SK-N-SH (cell line): ENCODE results near the gene CALU. TPM values are rescaled to one million over a fixed set of nuclear protein-coding genes. Genes with fewer than 3 reads are reported as not detected.

ENCODE experiments used
- CTCF ChIA-PET: fragments of 300-600, 350-600 bp; formaldehyde crosslinking; extraction: SDS; loops from one replicate; lab custom pipeline; 2021; lab: Yijun Ruan, JAX
- POLR2A ChIA-PET: fragments of 350-600 bp; sonication (Branson Sonifier 250); formaldehyde crosslinking; extraction: SDS; loops from one replicate; lab custom pipeline; 2020; ENCODE audit warnings: antibody characterized with exemption, inconsistent platforms; lab: Yijun Ruan, JAX
- DNase-seq: peaks from one replicate; pipeline ENCODE4 v3.0.0; 2012
- H2AFZ ChIP-seq: fragments of 200-600 bp; sonication (generic); 2 replicates; pipeline ENCODE4 v1.8.1; 2016; ENCODE audit warnings: antibody characterized with exemption, mild to moderate bottlenecking, low read depth
- H3F3A ChIP-seq: fragments of 200-600 bp; sonication (generic); replicated peaks from 2 replicates; pipeline ENCODE3; 2016; ENCODE audit warnings: antibody characterized with exemption, mild to moderate bottlenecking; ENCODE audit not compliant: insufficient read depth
- H3K27ac ChIP-seq, 2 experiments: fragments of 200-500 bp in 1 of 2; fragments of 200-600 bp in 1 of 2; sonication (Bioruptor generic) in 1 of 2; sonication (generic), shearing (Covaris generic) in 1 of 2; 2 replicates each; pipeline versions ENCODE4 v1.5.1 to v1.6.1; 2014 to 2016; ENCODE audit warnings: low read depth in 2 of 2, inconsistent platforms in 1 of 2, low read length in 1 of 2, mild to moderate bottlenecking in 1 of 2, mixed read lengths in 1 of 2
- H3K27me3 ChIP-seq: fragments of 200-600 bp; sonication (generic), shearing (Covaris generic); 2 replicates; pipeline ENCODE4 v1.6.1; 2016; ENCODE audit warnings: mixed run types; ENCODE audit not compliant: insufficient read depth
- H3K36me3 ChIP-seq, 2 experiments: fragments of 200-500 bp in 1 of 2; fragments of 200-600 bp in 1 of 2; sonication (Bioruptor generic) in 1 of 2; sonication (generic) in 1 of 2; replicated peaks in 1 of 2; 2 replicates each; pipeline versions ENCODE3 to v1.5.1; 2014 to 2016; ENCODE audit warnings: low read length in 1 of 2, mild to moderate bottlenecking in 1 of 2; ENCODE audit not compliant: insufficient read depth in 2 of 2, control insufficient read depth in 1 of 2
- H3K4me1 ChIP-seq, 2 experiments: fragments of 200-500 bp in 1 of 2; fragments of 200-600 bp in 1 of 2; sonication (Bioruptor generic) in 1 of 2; sonication (generic), shearing (Covaris generic) in 1 of 2; 2 replicates each; pipeline versions ENCODE4 v1.5.1 to v1.6.1; 2014 to 2016; ENCODE audit warnings: low read depth in 1 of 2, low read length in 1 of 2, mixed run types in 1 of 2; ENCODE audit not compliant: insufficient read depth in 2 of 2, control insufficient read depth in 1 of 2
- H3K4me2 ChIP-seq: fragments of 200-600 bp; sonication (generic), shearing (Covaris generic); 2 replicates; pipeline ENCODE4 v1.6.1; 2017; ENCODE audit warnings: mixed run types
- H3K4me3 ChIP-seq, 2 experiments: fragments of 200-500 bp in 1 of 2; fragments of 200-600 bp in 1 of 2; sonication (Bioruptor generic) in 1 of 2; sonication (generic), shearing (Covaris generic) in 1 of 2; 2 replicates each; pipeline versions ENCODE4 v1.5.1 to v1.8.1; 2014 to 2016; ENCODE audit warnings: low read depth in 2 of 2, inconsistent platforms in 1 of 2, low read length in 1 of 2, mild to moderate bottlenecking in 1 of 2, mixed read lengths in 1 of 2, moderate library complexity in 1 of 2
- H3K79me2 ChIP-seq: fragments of 200-600 bp; sonication (generic); 2 replicates; pipeline ENCODE4 v1.8.1; 2017; ENCODE audit warnings: mild to moderate bottlenecking; ENCODE audit not compliant: insufficient read depth
- H3K9ac ChIP-seq: fragments of 200-600 bp; sonication (generic); 2 replicates; pipeline ENCODE4 v1.6.1; 2017; ENCODE audit warnings: mixed run types
- H3K9me2 ChIP-seq: fragments of 200-600 bp; sonication (generic); 2 replicates; pipeline ENCODE4 v1.6.1; 2017; ENCODE audit warnings: mixed run types
- H3K9me3 ChIP-seq: fragments of 200-600 bp; sonication (generic); 2 replicates; pipeline ENCODE4 v1.6.1; 2017; ENCODE audit warnings: mixed run types, mild to moderate bottlenecking, moderate library complexity
- H4K20me1 ChIP-seq: fragments of 200-600 bp; sonication (generic); 2 replicates; pipeline ENCODE4 v1.6.1; 2017; ENCODE audit warnings: mild to moderate bottlenecking, mixed run types; ENCODE audit not compliant: insufficient read depth
- CHD2 ChIP-seq: fragments of 150-350 bp; IDR thresholded peaks from 2 replicates; pipeline ENCODE4 v1.6.1; 2018; ENCODE audit warnings: low read length; ENCODE audit not compliant: partially characterized antibody
- FOXJ3 ChIP-seq: sonication (generic); formaldehyde crosslinking; IDR thresholded peaks from 2 replicates; pipeline ENCODE4 v1.5.1; 2020; ENCODE audit warnings: mild to moderate bottlenecking, missing genetic modification reagents
- FOXM1 ChIP-seq: IDR thresholded peaks from 2 replicates; pipeline ENCODE4 v1.4.0; 2012; ENCODE audit warnings: low read depth, mild to moderate bottlenecking
- JUND ChIP-seq: IDR thresholded peaks from 2 replicates; pipeline ENCODE4 v1.4.0; 2012
- MEF2A ChIP-seq: IDR thresholded peaks from 2 replicates; pipeline ENCODE4 v1.4.0; 2012; ENCODE audit warnings: low read depth, borderline replicate concordance
- MXI1 ChIP-seq: IDR thresholded peaks from 2 replicates; pipeline ENCODE4 v1.6.1; 2012; ENCODE audit warnings: mild to moderate bottlenecking, low read depth, low read length, improper control_type of control experiment
- NFIC ChIP-seq: IDR thresholded peaks from 2 replicates; pipeline ENCODE4 v1.4.0; 2012; ENCODE audit warnings: borderline replicate concordance
- RAD21 ChIP-seq: IDR thresholded peaks from 2 replicates; pipeline ENCODE4 v1.6.1; 2012; ENCODE audit warnings: mild to moderate bottlenecking, low read length
- RCOR1 ChIP-seq: fragments of 150-350 bp; IDR thresholded peaks from 2 replicates; pipeline ENCODE4 v1.6.1; 2017; ENCODE audit warnings: antibody characterized with exemption, low read length
- RXRA ChIP-seq: IDR thresholded peaks from 2 replicates; pipeline ENCODE4 v1.4.0; 2012; ENCODE audit warnings: low read depth, mild to moderate bottlenecking, borderline replicate concordance
- SIN3A ChIP-seq: IDR thresholded peaks from 2 replicates; pipeline ENCODE4 v1.6.1; 2012; ENCODE audit warnings: low read depth, mild to moderate bottlenecking, low read length, moderate library complexity, borderline replicate concordance
- TAF1 ChIP-seq: IDR thresholded peaks from 2 replicates; pipeline ENCODE4 v1.6.1; 2012; ENCODE audit warnings: low read depth, mild to moderate bottlenecking, low read length, moderate library complexity, borderline replicate concordance
- TEAD4 ChIP-seq: IDR thresholded peaks from 2 replicates; pipeline ENCODE4 v1.4.0; 2012; ENCODE audit warnings: mild to moderate bottlenecking, borderline replicate concordance; ENCODE audit not compliant: insufficient read depth
- YY1 ChIP-seq: IDR thresholded peaks from 2 replicates; pipeline ENCODE4 v1.4.0; 2012; ENCODE audit warnings: low read depth, mild to moderate bottlenecking
- WGBS: methylation state at CpG from one replicate; pipeline ENCODE4 v1.1.6; 2017; ENCODE audit warnings: low lambda C conversion rate; 5-methylcytosine and 5-hydroxymethylcytosine counted together
- polyA plus RNA-seq, 3 experiments: library from polyadenylated mRNA; depleted of rRNA; stranded (reverse); fragments of >200 nt; gene quantifications; 2 replicates each; pipeline ENCODE4 v1.2.3, GENCODE V29; 2012
- TF ChIP-seq, protein P1 (sequence below): IDR thresholded peaks from 2 replicates; pipeline ENCODE4 v1.6.1; 2012; ENCODE audit warnings: mild to moderate bottlenecking, low read depth, low read length, moderate library complexity
- TF ChIP-seq, protein P2 (sequence below): IDR thresholded peaks from 2 replicates; pipeline ENCODE4 v1.4.0; 2012; ENCODE audit warnings: low read depth
- TF ChIP-seq, protein P3 (sequence below): IDR thresholded peaks from 2 replicates; pipeline ENCODE4 v1.4.0; 2012; ENCODE audit warnings: low read depth, borderline replicate concordance
- TF ChIP-seq, protein P4 (sequence below): fragments of 200-600 bp; sonication (generic); IDR thresholded peaks from 2 replicates; pipeline ENCODE4 v1.6.1; 2017; ENCODE audit warnings: antibody characterized with exemption, mild to moderate bottlenecking, moderate library complexity
- TF ChIP-seq, protein P5 (sequence below): IDR thresholded peaks from 2 replicates; pipeline ENCODE4; 2012

Gene CALU
- polyA plus RNA-seq, 1 of the 3 experiments (the other 2 are of a cell fraction): 195 TPM

DNA sequence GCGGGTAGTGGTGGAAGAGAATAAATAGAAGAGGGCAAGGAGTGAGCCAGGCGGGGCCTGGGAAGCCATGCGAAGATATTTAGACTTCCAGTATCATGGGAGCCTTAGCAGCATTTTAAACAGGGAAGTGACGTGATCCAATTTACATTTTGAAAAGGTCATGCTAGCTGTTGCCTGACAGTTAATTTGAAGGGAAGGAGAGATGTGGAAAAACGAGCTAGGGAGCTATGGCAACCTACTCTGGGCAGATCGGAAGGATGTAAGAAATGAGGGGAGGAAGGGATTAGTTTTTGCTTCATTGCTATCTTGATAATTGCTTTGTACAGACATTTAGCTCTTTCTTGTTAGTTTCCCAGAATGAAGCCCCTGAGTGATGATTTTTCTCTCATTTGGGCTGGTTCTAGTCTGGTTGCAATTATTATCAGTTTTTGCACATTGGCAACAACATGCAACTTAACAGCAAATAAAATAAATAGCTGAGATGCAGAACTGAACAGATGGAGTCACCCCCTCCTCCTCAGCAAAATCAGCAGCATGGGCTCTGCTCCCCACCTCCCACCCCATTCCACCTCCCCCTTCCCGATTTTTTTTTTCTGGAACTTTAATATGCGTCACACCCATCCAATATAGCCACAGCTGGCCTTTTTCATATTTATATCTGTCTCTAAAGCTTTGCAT, 13.0 kb upstream of the CALU start (continued):
- TF ChIP-seq, protein P1, sequence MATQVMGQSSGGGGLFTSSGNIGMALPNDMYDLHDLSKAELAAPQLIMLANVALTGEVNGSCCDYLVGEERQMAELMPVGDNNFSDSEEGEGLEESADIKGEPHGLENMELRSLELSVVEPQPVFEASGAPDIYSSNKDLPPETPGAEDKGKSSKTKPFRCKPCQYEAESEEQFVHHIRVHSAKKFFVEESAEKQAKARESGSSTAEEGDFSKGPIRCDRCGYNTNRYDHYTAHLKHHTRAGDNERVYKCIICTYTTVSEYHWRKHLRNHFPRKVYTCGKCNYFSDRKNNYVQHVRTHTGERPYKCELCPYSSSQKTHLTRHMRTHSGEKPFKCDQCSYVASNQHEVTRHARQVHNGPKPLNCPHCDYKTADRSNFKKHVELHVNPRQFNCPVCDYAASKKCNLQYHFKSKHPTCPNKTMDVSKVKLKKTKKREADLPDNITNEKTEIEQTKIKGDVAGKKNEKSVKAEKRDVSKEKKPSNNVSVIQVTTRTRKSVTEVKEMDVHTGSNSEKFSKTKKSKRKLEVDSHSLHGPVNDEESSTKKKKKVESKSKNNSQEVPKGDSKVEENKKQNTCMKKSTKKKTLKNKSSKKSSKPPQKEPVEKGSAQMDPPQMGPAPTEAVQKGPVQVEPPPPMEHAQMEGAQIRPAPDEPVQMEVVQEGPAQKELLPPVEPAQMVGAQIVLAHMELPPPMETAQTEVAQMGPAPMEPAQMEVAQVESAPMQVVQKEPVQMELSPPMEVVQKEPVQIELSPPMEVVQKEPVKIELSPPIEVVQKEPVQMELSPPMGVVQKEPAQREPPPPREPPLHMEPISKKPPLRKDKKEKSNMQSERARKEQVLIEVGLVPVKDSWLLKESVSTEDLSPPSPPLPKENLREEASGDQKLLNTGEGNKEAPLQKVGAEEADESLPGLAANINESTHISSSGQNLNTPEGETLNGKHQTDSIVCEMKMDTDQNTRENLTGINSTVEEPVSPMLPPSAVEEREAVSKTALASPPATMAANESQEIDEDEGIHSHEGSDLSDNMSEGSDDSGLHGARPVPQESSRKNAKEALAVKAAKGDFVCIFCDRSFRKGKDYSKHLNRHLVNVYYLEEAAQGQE: no peak
- no peak for TF ChIP-seq NFIC
- TF ChIP-seq, all 33 proteins: peak for 0

DNA sequence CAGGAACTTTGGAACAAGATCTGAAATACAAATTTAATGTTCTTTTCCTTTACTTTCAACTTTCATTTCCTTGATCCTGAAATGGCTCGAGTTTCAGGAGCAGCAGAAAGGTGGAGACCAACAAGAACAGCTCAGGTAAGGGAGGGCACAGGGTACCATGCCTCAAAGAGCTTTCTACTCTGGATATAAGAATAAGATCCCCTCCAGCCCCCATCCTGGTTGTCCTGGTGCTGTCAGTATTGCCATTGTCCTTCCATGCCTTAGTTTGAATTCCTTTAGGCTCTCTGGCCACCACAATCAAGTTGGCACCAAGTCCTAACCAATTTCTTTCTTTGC, 12.5 kb upstream of the CALU start:
- WGBS: 5% methylated on average over 1 of the region's 1 CpG
- Histone ChIP-seq H3K4me1 (no peaks in the 10 kb centered on the region), H3K9me3 (no peaks in the 10 kb centered on the region), H3F3A (no peaks in the 10 kb centered on the region), H4K20me1 (no peaks in the 10 kb centered on the region), H3K9ac (no peak overlapping the region), H3K4me2 (no peak overlapping the region), H3K79me2 (no peaks in the 10 kb centered on the region), H2AFZ (no peak overlapping the region), H3K36me3 (no peaks in the 10 kb centered on the region), H3K27ac (no peak overlapping the region), H3K9me2 (no peaks in the 10 kb centered on the region), H3K4me3 (no peak overlapping the region), H3K27me3 (no peaks in the 10 kb centered on the region)
- ChIA-PET CTCF (interaction anchor here (0.8 to 2.8 kb wide), 3 partner anchors 13 to 157 kb away, joined by 3 to 9 read pairs (median 4); no protein-coding TSS in a partner anchor), POLR2A (no interaction called here)
- DNase-seq: no peak
- TF ChIP-seq, protein P2, sequence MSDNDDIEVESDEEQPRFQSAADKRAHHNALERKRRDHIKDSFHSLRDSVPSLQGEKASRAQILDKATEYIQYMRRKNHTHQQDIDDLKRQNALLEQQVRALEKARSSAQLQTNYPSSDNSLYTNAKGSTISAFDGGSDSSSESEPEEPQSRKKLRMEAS: no peak
- TF ChIP-seq NFIC (no peak), YY1 (no peak), RAD21 (no peak), RCOR1 (no peak), CHD2 (no peak), FOXM1 (no peak), MEF2A (no peak), RXRA (no peak), SIN3A (no peak), TEAD4 (no peak), TAF1 (no peak), JUND (no peak), FOXJ3 (no peak), MXI1 (no peak)
- TF ChIP-seq, protein P1: no peak
- TF ChIP-seq, protein P3, sequence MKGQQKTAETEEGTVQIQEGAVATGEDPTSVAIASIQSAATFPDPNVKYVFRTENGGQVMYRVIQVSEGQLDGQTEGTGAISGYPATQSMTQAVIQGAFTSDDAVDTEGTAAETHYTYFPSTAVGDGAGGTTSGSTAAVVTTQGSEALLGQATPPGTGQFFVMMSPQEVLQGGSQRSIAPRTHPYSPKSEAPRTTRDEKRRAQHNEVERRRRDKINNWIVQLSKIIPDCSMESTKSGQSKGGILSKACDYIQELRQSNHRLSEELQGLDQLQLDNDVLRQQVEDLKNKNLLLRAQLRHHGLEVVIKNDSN: no peak
- TF ChIP-seq, protein P4, sequence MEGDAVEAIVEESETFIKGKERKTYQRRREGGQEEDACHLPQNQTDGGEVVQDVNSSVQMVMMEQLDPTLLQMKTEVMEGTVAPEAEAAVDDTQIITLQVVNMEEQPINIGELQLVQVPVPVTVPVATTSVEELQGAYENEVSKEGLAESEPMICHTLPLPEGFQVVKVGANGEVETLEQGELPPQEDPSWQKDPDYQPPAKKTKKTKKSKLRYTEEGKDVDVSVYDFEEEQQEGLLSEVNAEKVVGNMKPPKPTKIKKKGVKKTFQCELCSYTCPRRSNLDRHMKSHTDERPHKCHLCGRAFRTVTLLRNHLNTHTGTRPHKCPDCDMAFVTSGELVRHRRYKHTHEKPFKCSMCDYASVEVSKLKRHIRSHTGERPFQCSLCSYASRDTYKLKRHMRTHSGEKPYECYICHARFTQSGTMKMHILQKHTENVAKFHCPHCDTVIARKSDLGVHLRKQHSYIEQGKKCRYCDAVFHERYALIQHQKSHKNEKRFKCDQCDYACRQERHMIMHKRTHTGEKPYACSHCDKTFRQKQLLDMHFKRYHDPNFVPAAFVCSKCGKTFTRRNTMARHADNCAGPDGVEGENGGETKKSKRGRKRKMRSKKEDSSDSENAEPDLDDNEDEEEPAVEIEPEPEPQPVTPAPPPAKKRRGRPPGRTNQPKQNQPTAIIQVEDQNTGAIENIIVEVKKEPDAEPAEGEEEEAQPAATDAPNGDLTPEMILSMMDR: no peak
- TF ChIP-seq, protein P5, sequence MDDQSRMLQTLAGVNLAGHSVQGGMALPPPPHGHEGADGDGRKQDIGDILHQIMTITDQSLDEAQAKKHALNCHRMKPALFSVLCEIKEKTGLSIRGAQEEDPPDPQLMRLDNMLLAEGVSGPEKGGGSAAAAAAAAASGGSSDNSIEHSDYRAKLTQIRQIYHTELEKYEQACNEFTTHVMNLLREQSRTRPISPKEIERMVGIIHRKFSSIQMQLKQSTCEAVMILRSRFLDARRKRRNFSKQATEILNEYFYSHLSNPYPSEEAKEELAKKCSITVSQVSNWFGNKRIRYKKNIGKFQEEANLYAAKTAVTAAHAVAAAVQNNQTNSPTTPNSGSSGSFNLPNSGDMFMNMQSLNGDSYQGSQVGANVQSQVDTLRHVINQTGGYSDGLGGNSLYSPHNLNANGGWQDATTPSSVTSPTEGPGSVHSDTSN: no peak
